Midbrain (tissue), 1 donor: ENCODE data around the gene SLC16A7.

Experiments
- DNase-seq: peaks from one replicate; lab custom pipeline; 2025; lab: John Stamatoyannopoulos, UW

The SLC16A7 gene

DNA sequence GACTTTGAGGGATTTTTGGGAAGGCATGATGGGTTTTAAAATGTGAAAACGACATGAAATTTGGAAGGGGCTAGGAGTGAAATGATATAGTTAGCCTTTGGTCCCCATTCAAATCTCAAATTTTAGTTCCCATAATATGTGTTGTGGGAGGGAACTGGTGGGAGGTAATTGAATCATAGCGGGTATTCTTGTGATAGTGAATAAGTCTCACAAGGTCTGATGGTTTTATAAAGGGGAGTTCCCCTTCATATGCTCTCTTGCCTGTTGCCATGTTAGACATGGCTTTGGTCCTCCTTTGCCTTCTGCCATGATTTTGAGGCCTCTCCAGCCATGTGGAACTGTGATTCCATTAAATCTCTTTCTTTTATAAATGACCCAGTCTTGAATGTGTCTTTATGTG is 72.8 kb downstream of the SLC16A7 start:
- DNase-seq = no peak

- DNase-seq = no peak
These were observed 76.4 kb downstream of the SLC16A7 start for GRCh38 chr12:59672273-59672672.

DNA sequence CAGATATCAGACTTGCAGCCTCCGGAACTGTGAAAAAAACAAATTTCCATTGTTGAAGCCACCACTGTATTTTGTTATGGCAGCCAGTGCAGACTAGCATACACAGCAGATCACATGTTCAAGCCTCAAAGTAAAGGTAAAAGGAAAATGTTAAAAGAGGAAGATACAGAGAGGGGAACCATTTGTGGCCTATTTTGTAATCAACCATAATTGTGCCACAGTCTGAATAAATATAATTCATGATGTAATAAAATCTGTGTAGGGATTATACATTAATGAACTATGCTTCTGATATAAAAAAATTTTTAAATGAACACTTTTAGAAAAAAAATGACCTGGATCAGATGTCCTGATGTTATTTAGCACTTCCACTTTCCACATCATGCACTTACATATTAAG is 79.6 kb downstream of the SLC16A7 start:
- no peak for DNase-seq

DNA sequence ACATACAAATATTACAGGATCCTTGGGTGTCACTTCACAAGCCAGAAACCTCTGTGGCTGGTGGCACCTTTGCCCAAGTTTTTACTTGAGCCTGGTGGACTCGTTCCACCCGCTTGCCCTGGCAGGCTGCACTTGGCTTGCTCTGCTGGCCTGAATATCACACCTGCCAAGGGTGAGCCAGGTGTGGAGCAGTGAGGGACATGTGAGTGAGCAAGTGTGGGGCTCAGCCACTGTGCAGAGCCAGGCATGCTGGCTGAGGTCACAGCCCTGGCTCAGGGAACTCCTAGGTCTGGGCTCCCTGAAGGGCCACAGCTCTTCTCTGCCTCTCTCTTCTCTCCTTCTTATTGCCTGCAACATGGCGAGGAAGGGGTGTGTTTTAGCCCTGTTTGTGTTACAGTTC is 82.0 kb downstream of the SLC16A7 start:
- no peak for DNase-seq

GRCh38 chr12:59678759-59679411 is 83.1 kb downstream of the SLC16A7 start:
- no peak for DNase-seq

DNA sequence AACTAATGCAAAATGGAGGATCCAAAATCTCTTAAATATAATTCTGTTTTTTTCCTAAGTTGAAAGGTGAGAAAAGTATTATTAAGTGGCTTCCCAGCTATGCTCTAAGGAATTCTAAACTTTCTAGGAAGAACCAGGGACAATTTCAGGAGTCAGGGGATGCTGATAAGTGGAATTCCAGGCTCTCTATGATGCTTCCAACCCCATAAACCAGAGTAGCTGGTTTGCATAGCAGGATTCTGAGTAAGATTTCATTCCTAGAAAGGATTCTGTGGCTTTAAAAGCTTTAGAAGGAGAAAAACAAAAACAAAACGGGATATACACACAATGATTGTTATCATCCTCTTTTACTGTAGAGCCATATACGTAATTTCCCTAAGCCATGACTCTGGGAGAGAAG is 93.9 kb downstream of the SLC16A7 start:
- no peak for DNase-seq

DNA sequence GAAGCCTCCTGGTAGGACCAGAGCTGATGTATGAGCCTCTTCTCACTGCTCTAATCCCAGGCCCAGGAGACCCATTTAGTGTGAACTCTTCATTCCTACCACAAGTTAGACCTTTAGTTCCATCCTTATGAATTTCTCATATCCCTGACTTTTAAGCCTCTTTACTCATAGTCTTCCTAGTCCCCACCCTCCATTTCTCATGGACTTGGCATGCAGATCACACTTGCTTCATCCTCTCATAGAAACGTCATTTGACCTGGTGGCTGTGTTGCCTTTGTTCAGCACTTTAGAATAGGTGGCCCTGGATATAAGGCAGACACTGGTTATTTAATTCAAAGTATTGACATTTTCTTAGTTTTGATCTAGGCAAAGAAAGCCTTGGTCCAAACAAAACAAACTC is 99.5 kb downstream of the SLC16A7 start:
- DNase-seq = no peak

DNA sequence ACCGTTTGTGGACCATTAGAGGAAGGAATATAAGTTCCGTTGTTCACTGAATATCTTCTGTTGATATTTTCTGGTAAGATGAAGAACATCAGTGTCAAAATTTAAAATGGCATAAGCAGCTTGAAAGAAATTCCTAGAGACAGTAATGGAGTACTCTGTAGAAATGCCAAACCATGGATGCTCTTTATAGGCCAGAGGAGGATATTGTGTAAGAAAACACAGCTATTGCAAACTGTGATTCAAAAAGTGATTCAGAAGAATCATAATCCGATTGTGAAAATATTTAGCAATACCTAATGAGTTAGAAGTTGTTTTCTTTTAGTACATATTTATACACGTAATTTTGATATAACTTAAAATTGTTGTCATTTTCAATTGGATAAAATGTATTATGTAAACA is 102.8 kb downstream of the SLC16A7 start:
- no peak for DNase-seq

- DNase-seq = no peak
These were observed 103.8 kb downstream of the SLC16A7 start for GRCh38 chr12:59699421-59700152.

GRCh38 chr12:59700153-59700450 is 104.3 kb downstream of the SLC16A7 start:
- DNase-seq = no peak

- no peak for DNase-seq
These were observed 112.2 kb downstream of the SLC16A7 start for GRCh38 chr12:59708064-59708463.

DNA sequence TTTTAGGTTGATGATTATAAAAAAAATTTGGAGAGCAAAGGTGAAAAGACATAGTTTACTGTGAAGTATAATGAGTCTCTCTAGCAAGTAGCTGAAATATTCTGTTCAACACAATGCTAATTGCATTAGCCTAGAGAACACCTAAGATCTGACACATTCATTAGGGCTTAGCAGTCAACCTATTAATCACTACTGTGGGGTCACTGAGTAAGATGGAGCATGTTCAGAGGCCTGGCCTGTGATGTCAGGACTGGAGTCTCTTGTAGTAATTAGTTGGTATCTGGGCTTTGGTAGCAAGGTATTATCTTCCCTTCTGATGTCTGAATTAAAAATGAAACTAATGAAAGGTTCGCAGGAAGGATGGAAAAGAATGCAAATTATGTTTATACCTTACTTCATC is 112.7 kb downstream of the SLC16A7 start:
- no peak for DNase-seq

- DNase-seq = no peak
These were observed 114.3 kb downstream of the SLC16A7 start for GRCh38 chr12:59710004-59710628.

DNA sequence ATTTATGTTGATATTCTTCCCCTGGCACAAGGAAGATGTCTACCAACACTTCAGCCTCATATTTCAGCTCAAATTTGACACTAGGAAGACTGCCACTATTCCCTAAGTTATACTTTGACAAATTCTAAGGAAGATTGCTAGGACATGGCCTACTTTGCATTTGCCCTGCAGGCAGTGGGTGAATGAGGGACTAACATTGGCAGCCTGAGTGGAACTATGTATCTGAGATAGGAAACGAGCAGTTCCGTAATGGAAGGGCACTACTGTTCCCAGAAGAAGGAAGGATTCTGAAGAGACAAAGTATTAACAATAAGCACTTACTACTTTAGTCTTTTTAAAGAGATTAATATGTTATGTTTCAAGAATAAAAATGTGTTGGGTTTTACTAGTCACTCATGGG is 115.1 kb downstream of the SLC16A7 start:
- DNase-seq = no peak

GRCh38 chr12:59715434-59715833 is 119.6 kb downstream of the SLC16A7 start:
- DNase-seq = no peak

- no peak for DNase-seq
These were observed 120.2 kb downstream of the SLC16A7 start for GRCh38 chr12:59716043-59716442.

DNA sequence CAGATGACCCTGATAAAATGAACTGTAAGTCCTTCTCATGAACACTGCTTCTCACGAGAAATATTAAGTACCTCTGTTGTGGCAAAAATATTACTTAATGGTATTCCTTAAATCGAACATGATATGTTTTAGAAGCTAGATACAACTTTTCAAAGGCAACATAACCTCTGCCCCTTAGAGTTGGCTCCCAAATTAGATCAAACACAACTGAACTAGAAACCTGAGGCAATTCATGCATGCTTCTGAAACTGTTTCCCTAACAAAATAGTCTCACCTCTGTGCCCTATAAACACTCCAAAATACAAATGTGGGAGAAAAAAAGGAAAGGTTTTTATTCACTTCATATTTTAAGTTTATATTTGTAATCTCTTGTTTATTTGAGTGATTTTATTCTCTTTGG is 121.6 kb downstream of the SLC16A7 start:
- DNase-seq = no peak

DNA sequence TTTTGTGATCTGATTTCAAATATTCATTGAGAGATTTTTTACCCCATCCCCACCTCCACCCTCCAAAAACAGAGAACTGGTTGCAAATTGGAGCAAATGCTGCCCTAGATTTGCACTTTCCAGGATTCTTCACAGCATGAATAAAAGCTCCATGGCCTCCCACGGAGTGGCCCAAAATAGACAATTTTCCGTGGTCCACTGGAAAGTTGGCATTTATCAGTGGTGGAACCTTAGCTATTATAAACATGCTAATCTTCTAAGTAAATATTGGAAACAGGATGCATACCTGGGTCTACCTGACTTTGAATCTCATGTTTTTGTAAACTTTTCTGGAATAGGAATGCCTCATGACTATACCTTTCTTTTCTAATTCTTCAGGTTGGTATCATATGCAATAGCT is 123.9 kb downstream of the SLC16A7 start:
- no peak for DNase-seq

- no peak for DNase-seq
These were observed 127.7 kb downstream of the SLC16A7 start for GRCh38 chr12:59723520-59723919.

GRCh38 chr12:59724011-59724695 is 128.3 kb downstream of the SLC16A7 start:
- no peak for DNase-seq

GRCh38 chr12:59733200-59733599 is 137.4 kb downstream of the SLC16A7 start:
- DNase-seq = no peak

DNA sequence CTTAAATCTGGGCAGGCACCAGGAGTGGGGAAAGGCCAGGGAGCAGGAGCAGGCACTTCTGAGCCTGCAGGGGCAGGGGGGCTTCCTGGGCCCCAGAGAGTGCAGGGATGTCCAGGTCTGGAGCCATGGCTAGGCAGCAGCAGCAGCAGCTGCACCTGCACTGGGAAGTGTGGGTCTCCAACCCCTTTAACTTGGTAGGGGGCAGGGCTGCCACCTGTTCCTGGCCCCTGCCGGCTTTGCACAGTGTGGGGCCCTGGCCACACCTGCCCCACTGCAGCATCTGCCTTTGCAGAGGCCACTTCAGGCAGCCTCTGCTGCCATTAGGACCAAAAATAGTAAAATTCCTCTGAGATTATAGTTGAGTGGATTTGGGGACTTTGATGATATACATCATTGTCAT is 138.5 kb downstream of the SLC16A7 start:
- DNase-seq = no peak

DNA sequence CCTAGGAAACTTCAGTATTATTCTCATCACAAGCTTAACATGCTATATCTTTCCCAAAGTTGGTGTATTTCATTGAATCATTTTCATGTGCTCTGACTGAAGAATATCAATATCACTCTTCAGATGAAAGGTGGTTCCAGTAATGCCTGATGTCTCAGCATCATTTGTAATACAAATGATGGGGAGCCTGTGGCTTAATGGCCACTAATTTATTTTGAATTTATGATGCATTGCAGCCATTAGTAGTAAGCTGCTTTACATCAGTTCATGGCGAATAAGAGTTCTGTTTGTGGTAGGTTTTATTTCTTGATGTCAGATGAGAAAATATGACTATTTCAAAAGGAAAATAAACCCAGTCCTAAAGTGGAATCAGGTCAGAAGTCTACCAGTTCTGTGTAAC is 139.4 kb downstream of the SLC16A7 start:
- DNase-seq = no peak
